Endothelial cell of umbilical vein (primary cell): ENCODE data around the gene WSB1. TPM values are rescaled to one million over a fixed set of nuclear protein-coding genes. Genes with fewer than 3 reads are reported as not detected.

Experiments used
- BruUV-seq: library from RNA; stranded (reverse); fragments of 400-500 nt; replicated peaks from 2 replicates; lab custom pipeline; 2021; lab: Mats Ljungman, UMichigan
- CTCF ChIA-PET: fragments of 300-600, 350-600 bp; sonication (Branson Sonifier 250); formaldehyde crosslinking; loops from one replicate; lab custom pipeline; 2021; ENCODE audit warnings: antibody characterized with exemption, inconsistent platforms; lab: Charles Lee
- POLR2A ChIA-PET: fragments of 300-600, 350-600 bp; sonication (Branson Sonifier 250); formaldehyde crosslinking; loops from one replicate; lab custom pipeline; 2021; ENCODE audit warnings: antibody characterized with exemption, inconsistent platforms; lab: Charles Lee
- DNase-seq: peaks from one replicate; pipeline ENCODE4 v3.0.0-alpha.2; 2011; ENCODE audit warnings: low read depth, low spot score
- FAIRE-seq: peaks from 2 replicates; lab custom pipeline; 2011; peaks lifted over from hg19 to GRCh38; lab: Jason Lieb, UNC
- H2AFZ ChIP-seq: 2 replicates; pipeline ENCODE4 v1.6.0; 2012; ENCODE audit warnings: low read depth, low read length, control low read depth, inconsistent platforms
- H3K27ac ChIP-seq: 2 replicates; pipeline ENCODE4 v1.5.1; 2011; ENCODE audit warnings: low read depth, mild to moderate bottlenecking, control low read depth, low read length, moderate library complexity; ENCODE audit not compliant: insufficient read depth
- H3K27me3 ChIP-seq, 2 experiments: 2 replicates each; pipeline versions ENCODE4 v1.6.0 to v1.6.1; 2011; ENCODE audit warnings: low read length in 2 of 2, mixed read lengths in 1 of 2; ENCODE audit not compliant: control insufficient read depth in 2 of 2, insufficient read depth in 2 of 2
- H3K36me3 ChIP-seq, 2 experiments: 2 replicates in 1 of 2; 3 replicates in 1 of 2; pipeline ENCODE4 v1.5.1; 2011; ENCODE audit warnings: low read length in 2 of 2, mild to moderate bottlenecking in 1 of 2, moderate library complexity in 1 of 2; ENCODE audit not compliant: control insufficient read depth in 2 of 2, insufficient read depth in 2 of 2; ENCODE audit errors: extremely low read depth in 1 of 2
- H3K4me1 ChIP-seq: 3 replicates; pipeline ENCODE4 v1.5.1; 2011; ENCODE audit warnings: mild to moderate bottlenecking, low read length; ENCODE audit not compliant: control insufficient read depth, insufficient read depth; ENCODE audit errors: extremely low read depth
- H3K4me2 ChIP-seq: 2 replicates; pipeline ENCODE4 v1.6.1; 2011; ENCODE audit warnings: low read length, control low read depth, mixed read lengths; ENCODE audit not compliant: insufficient read depth
- H3K4me3 ChIP-seq, 3 experiments: fragments of 200-600 bp in 1 of 3; sonication (generic), shearing (Covaris generic) in 1 of 3; replicated peaks in 1 of 3; 2 replicates each; pipeline ENCODE4 v1.5.1; 2011 to 2016; ENCODE audit warnings: control low read depth in 3 of 3, low read length in 3 of 3, mild to moderate bottlenecking in 2 of 3, inconsistent platforms in 1 of 3, low read depth in 1 of 3, moderate library complexity in 1 of 3; ENCODE audit not compliant: insufficient read depth in 1 of 3
- H3K79me2 ChIP-seq: 2 replicates; pipeline ENCODE4 v1.6.0; 2012; ENCODE audit warnings: low read length, inconsistent platforms; ENCODE audit not compliant: control insufficient read depth, insufficient read depth
- H3K9ac ChIP-seq: replicated peaks from 2 replicates; pipeline ENCODE3; 2011; ENCODE audit warnings: low read length, control low read depth; ENCODE audit not compliant: insufficient read depth; ENCODE audit errors: extremely low read depth
- H3K9me1 ChIP-seq: replicated peaks from 3 replicates; pipeline ENCODE4 v1.6.0; 2011; ENCODE audit warnings: mild to moderate bottlenecking, low read length; ENCODE audit not compliant: control insufficient read depth, insufficient read depth; ENCODE audit errors: extremely low read depth
- H3K9me3 ChIP-seq: replicated peaks from 2 replicates; pipeline ENCODE4 v1.5.1; 2012; ENCODE audit warnings: low read length, inconsistent platforms; ENCODE audit not compliant: control insufficient read depth, insufficient read depth
- H4K20me1 ChIP-seq: replicated peaks from 2 replicates; pipeline ENCODE3; 2011; ENCODE audit warnings: mild to moderate bottlenecking, low read length; ENCODE audit not compliant: control insufficient read depth, insufficient read depth; ENCODE audit errors: extremely low read depth
- EZH2 ChIP-seq: IDR thresholded peaks from 2 replicates; pipeline ENCODE4 v1.6.1; 2012; ENCODE audit warnings: borderline replicate concordance, low read depth, mild to moderate bottlenecking, moderate library complexity, low read length, inconsistent platforms; ENCODE audit not compliant: severe bottlenecking
- FOS ChIP-seq: IDR thresholded peaks from 2 replicates; pipeline ENCODE4 v1.6.1; 2011; ENCODE audit warnings: mild to moderate bottlenecking, low read length, moderate library complexity, borderline replicate concordance; ENCODE audit not compliant: insufficient read depth
- GATA2 ChIP-seq: IDR thresholded peaks from 2 replicates; pipeline ENCODE4 v1.7.0; 2011; ENCODE audit warnings: low read depth, mild to moderate bottlenecking, moderate library complexity, mixed read lengths, low read length; ENCODE audit not compliant: insufficient read length, insufficient read depth
- JUN ChIP-seq: IDR thresholded peaks from 2 replicates; pipeline ENCODE4 v1.6.1; 2011; ENCODE audit warnings: borderline replicate concordance, low read depth; ENCODE audit not compliant: insufficient read length, insufficient read depth
- MYC ChIP-seq: IDR thresholded peaks from one replicate; pipeline ENCODE4 v1.6.1; 2011; ENCODE audit warnings: mild to moderate bottlenecking, low read depth, low read length
- POLR2A ChIP-seq: IDR thresholded peaks from 2 replicates; pipeline ENCODE4 v1.6.1; 2012; ENCODE audit warnings: low read depth, mild to moderate bottlenecking, control low read depth, low read length
- POLR2AphosphoS5 ChIP-seq: IDR thresholded peaks from 2 replicates; pipeline ENCODE4 v1.6.1; 2012; ENCODE audit warnings: low read depth, mild to moderate bottlenecking, control low read depth, low read length, moderate library complexity; ENCODE audit not compliant: insufficient read depth
- dilution Hi-C: fragments of 300-500 bp; cut with MboI; formaldehyde crosslinking; loops from one replicate; pipeline ENCODE4 v1.15.0; 2019; ENCODE audit warnings: low sequenced_read_pairs; ENCODE audit not compliant: extremely low pct_ligation_motif_present
- intact Hi-C: fragments of 100-400 bp; cut with micrococcal nuclease; formaldehyde crosslinking; loops from one replicate; pipeline ENCODE4 v1.10.0; 2022
- polyA plus RNA-seq, 4 experiments: library from polyadenylated mRNA; depleted of rRNA in 3 of 4; stranded (reverse) in 3 of 4; unstranded in 1 of 4; fragments of >200 nt; gene quantifications; 2 replicates each; pipeline versions ENCODE4 v1.2.1 to v1.2.3, GENCODE V29; 2011 to 2012; ENCODE audit warnings: missing spikeins in 1 of 4
- total RNA-seq: library from RNA; stranded (reverse); gene quantifications from 2 replicates; pipeline ENCODE4 v1.2.3, GENCODE V29; 2021
- TF ChIP-seq, protein P1 (sequence below): IDR thresholded peaks from 2 replicates; pipeline ENCODE4 v1.6.1; 2011; ENCODE audit not compliant: insufficient read depth, insufficient read length
- TF ChIP-seq, protein P2 (sequence below), 2 donors: IDR thresholded peaks; 1 replicate in 1 of 2; 2 replicates in 1 of 2; pipeline ENCODE4 v1.5.1; 2011; ENCODE audit warnings: low read length in 2 of 2, mild to moderate bottlenecking in 2 of 2, moderate library complexity in 2 of 2, control low read depth in 1 of 2, inconsistent platforms in 1 of 2, low read depth in 1 of 2; ENCODE audit not compliant: insufficient read depth in 1 of 2; ENCODE audit errors: extremely low read depth in 1 of 2

The WSB1 gene
- total and polyA plus RNA-seq, 2 donors (not counting 3 experiments of a cell fraction or from before 2014, with no cell fraction given): 471 to 736 TPM

DNA sequence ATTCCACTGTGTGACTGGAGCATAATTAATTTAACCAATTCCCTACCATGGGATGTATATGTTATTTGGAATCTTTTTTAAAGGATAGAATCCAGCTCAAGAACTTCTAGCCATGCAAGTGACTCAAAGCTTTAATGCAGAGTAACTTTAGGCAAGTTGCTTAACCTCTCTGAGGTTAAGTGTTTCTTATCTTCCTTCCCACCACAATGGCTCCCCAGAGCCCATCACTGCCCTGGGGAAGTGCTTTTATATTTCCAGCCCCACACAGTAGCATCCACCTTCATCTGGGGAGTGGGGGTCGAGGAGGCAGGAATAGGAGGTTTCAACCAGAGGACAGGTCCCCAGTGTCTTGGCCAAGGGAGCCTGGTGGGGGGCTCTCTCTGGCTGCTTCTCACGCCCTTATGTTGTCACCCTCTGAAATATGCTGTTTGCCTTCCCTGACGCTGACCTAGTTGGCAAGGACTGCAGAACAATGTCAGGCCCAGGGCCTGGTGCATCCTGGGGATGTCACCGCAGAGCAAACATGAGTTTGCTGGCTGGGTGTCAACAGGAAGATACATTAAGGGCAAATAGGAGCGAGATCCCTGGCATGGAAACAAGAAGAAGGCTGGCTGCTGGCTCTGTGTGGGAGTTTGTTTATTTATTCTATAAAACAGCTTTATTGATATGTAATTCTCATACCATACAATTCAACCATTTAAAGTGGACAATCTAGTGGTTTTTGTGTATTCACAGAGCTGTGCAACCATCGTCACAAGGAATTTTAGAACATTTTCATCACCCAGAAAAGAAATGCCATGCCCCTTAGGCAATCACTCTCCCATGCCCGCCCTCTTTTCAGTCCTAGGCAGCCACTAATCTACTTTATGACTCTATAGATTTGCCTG lies 46.6 kb upstream of the WSB1 start:
- POLR2A ChIA-PET: interaction anchor here (1.2 kb wide), 1 partner anchor 47 kb away, joined by 7 read pairs; no protein-coding TSS in a partner anchor
- Histone ChIP-seq H3K27me3 (no peaks in the 10 kb centered on the region), H3K4me3 (no peak overlapping the region), H3K79me2 (no peaks in the 10 kb centered on the region), H3K4me2 (peak overlapping the region; percentile 43), H3K36me3 (no peaks in the 10 kb centered on the region), H3K27ac (peak overlapping the region; percentile 74), H2AFZ (no peak overlapping the region), H3K4me1 (peaks cover 27% of the 10 kb centered on the region), H3K9me1 (no peaks in the 10 kb centered on the region), H3K9ac (peak overlapping the region; percentile 14), H4K20me1 (no peaks in the 10 kb centered on the region), H3K9me3 (no peaks in the 10 kb centered on the region)
- peak; percentile 96 for DNase-seq
- BruUV-seq: no TSS peak
- CTCF ChIA-PET: interaction anchor here (1.1 to 3.2 kb wide), 5 partner anchors 11 to 85 kb away, joined by 3 to 33 read pairs (median 23); partner anchors contain the start of gene WSB1
- FAIRE-seq: peak; percentile 95
- intact Hi-C loops: loop anchor here (1.0 to 5.0 kb wide), 4 partner anchors 9 to 105 kb away; no protein-coding TSS in a partner anchor
- TF ChIP-seq FOS (no peak), GATA2 (no peak), POLR2AphosphoS5 (peak; percentile 58), JUN (no peak)
- dilution Hi-C loops: no loop called here

DNA sequence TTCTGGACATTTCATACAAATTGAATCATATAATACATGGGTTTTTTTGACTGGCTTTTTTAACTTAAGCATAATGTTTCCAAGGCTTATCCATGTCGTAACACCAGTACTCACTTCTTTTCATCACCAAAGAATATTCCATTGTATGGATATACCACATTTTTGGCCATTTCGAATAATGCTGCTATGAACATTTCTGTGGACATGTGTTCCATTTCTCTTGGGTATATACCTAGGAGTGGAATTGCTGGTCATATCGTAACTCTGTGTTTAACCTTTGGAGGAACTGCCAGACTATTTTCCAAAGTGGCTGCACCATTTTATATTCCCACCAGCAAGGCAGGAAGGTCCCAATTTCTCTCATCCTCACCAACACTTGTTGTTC lies 46.0 kb upstream of the WSB1 start:
- Histone ChIP-seq H2AFZ (no peak overlapping the region), H3K9ac (no peak overlapping the region), H3K27ac (peak overlapping the region; percentile 74), H3K9me3 (no peaks in the 10 kb centered on the region), H3K27me3 (no peaks in the 10 kb centered on the region), H3K4me2 (no peak overlapping the region), H3K4me1 (peaks cover 27% of the 10 kb centered on the region), H3K36me3 (no peaks in the 10 kb centered on the region), H4K20me1 (no peaks in the 10 kb centered on the region), H3K79me2 (no peaks in the 10 kb centered on the region), H3K4me3 (no peak overlapping the region), H3K9me1 (no peaks in the 10 kb centered on the region)
- dilution Hi-C loops (no loop called here), intact Hi-C loops (loop anchor here (1.0 to 5.0 kb wide), 4 partner anchors 8 to 104 kb away; no protein-coding TSS in a partner anchor)
- DNase-seq: no peak
- FAIRE-seq: no peak
- no TSS peak for BruUV-seq
- TF ChIP-seq MYC (no peak), EZH2 (no peak), GATA2 (no peak), POLR2A (no peak), FOS (no peak), JUN (no peak), POLR2AphosphoS5 (no peak)
- TF ChIP-seq, protein P1, sequence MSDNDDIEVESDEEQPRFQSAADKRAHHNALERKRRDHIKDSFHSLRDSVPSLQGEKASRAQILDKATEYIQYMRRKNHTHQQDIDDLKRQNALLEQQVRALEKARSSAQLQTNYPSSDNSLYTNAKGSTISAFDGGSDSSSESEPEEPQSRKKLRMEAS: no peak
- TF ChIP-seq, protein P2, sequence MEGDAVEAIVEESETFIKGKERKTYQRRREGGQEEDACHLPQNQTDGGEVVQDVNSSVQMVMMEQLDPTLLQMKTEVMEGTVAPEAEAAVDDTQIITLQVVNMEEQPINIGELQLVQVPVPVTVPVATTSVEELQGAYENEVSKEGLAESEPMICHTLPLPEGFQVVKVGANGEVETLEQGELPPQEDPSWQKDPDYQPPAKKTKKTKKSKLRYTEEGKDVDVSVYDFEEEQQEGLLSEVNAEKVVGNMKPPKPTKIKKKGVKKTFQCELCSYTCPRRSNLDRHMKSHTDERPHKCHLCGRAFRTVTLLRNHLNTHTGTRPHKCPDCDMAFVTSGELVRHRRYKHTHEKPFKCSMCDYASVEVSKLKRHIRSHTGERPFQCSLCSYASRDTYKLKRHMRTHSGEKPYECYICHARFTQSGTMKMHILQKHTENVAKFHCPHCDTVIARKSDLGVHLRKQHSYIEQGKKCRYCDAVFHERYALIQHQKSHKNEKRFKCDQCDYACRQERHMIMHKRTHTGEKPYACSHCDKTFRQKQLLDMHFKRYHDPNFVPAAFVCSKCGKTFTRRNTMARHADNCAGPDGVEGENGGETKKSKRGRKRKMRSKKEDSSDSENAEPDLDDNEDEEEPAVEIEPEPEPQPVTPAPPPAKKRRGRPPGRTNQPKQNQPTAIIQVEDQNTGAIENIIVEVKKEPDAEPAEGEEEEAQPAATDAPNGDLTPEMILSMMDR (IDR thresholded peaks at IDR 0.05; ENCODE audit: extremely low read depth in 1 of 2, insufficient read depth in 1 of 2, low read depth in 1 of 2, low read length in 2 of 2): no peak
- ChIA-PET POLR2A (interaction anchor here (1.2 kb wide), 1 partner anchor 47 kb away, joined by 7 read pairs; no protein-coding TSS in a partner anchor), CTCF (interaction anchor here (1.1 to 2.2 kb wide), 2 partner anchors 15 to 46 kb away, joined by 3 to 12 read pairs; partner anchors contain the start of gene WSB1)
